Stimulated activated naive CD8-positive, alpha-beta T cell treated with anti-CD3 and anti-CD28 coated beads, Interleukin-15, amount 100 ng/mL, for 72 hours (primary cell): ENCODE results near the gene INPP5A.
"Not testable (repeated sequence)": the region's sequence is repeated elsewhere in the genome, so short reads cannot be mapped to it uniquely, and the experiment has no call there.

Experiments
- ATAC-seq: fragments of 150-1000 bp; cut with Tn5 transposase; 2 replicates; pipeline ENCODE4 v1.10.0; 2021; ENCODE audit warnings: mild to moderate bottlenecking, moderate library complexity
- DNase-seq, 2 donors: peaks; one replicate each; pipeline ENCODE4 v3.0.0; 2021 to 2022
- H3K27ac Mint-ChIP-seq, 2 donors: one replicate each; pipeline ENCODE4 v1.8.0; 2022; ENCODE audit warnings: mild to moderate bottlenecking in 2 of 2, mixed read lengths in 2 of 2, moderate library complexity in 2 of 2
- H3K27me3 Mint-ChIP-seq: one replicate; pipeline ENCODE4 v1.8.0; 2022; ENCODE audit warnings: mixed read lengths
- H3K4me1 Mint-ChIP-seq: one replicate; pipeline ENCODE4 v1.8.0; 2022; ENCODE audit warnings: mild to moderate bottlenecking, mixed read lengths
- H3K4me3 Mint-ChIP-seq, 2 donors: one replicate each; pipeline ENCODE4 v1.8.0; 2022; ENCODE audit warnings: mild to moderate bottlenecking in 2 of 2, mixed read lengths in 2 of 2, moderate library complexity in 1 of 2
- H3K9me3 Mint-ChIP-seq, 2 donors: one replicate each; pipeline ENCODE4 v1.8.0; 2022; ENCODE audit warnings: mixed read lengths in 2 of 2

Gene INPP5A

DNA sequence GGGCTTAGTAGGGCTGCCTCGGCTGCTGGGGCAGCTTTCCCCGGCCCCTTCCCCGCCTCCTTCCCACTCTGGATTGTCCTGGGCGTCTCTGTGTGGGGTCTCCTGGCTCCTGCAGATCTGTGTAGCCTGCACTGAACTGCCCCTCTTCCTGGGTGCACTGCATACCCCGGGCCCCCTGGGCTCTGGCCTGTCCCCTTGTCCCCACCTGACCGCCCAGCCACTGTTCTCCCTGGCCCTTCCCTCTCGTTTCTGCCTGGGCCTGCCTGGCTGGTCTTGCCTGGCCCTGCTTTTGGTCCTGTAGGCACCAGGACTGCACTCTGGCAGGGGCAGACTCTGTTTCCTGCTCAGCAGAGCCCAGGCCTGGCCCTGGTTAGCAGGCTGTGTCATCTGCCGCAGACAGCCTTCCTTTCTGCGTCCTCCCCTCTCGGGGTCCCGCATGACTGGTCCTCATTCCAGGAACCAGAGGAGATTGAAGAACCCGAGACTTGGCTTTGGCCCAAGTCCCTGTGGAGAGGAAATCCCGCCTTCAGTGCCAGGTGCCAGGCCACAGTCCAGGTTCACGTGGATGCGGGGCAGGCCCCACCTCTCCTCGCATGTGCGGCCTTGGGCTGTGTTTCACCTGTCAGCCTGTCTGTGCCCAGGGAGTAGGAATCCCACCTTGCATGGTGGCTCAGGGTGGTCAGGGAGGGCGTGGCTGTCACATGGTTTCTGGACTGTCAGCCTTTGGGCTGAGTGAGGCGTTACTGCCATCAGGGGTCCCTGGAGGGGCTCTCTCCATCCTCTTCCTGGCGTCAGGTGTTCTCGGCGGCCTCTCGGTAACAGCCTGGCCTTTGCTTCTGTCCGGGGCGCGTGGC is 9.2 kb downstream of the INPP5A start:
- Mint-ChIP-seq H3K4me1 (peaks cover 93% of the 10 kb centered on the region), H3K27me3 (no peaks in the 10 kb centered on the region), H3K4me3 (peak overlapping the region in 1 of 2 donors; percentile 61), H3K27ac (peak overlapping the region in 1 of 2 donors; percentile 34), H3K9me3 (no peaks in the 10 kb centered on the region)
- ATAC-seq (no peak), DNase-seq (no peak)

DNA sequence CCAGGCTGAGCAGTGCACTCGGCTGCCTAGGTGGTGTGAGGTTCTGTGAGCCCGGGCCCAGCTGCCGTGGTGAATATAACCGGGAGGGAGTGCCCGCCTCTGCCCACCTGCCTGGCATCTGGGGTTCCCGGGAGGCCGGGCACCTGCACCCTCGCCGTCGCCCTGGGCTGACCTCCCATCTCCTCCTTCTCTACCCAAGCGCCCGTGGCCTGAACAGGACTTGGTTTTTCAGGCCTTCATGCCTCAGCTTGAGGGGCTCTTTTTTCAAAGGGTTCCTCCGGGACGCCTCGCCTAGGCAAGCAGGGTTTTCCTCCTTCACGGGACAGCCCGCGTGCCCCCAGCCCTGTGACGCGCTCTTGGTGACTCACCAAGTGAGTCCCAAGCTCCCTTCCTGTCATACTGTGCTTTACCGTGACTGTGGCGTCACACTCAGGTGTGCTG is 9.9 kb downstream of the INPP5A start:
- H3K27me3 Mint-ChIP-seq, result no peaks in the 10 kb centered on the region
- H3K4me1 Mint-ChIP-seq, result peaks cover 89% of the 10 kb centered on the region
- H3K27ac Mint-ChIP-seq, result peak overlapping the region in 1 of 2 donors; percentile 80
- DNase-seq (peak in 1 of 2 donors; percentile 49), ATAC-seq (peak; percentile 52)
- H3K9me3 Mint-ChIP-seq, result no peaks in the 10 kb centered on the region
- peak overlapping the region in 1 of 2 donors; percentile 68 for H3K4me3 Mint-ChIP-seq

DNA sequence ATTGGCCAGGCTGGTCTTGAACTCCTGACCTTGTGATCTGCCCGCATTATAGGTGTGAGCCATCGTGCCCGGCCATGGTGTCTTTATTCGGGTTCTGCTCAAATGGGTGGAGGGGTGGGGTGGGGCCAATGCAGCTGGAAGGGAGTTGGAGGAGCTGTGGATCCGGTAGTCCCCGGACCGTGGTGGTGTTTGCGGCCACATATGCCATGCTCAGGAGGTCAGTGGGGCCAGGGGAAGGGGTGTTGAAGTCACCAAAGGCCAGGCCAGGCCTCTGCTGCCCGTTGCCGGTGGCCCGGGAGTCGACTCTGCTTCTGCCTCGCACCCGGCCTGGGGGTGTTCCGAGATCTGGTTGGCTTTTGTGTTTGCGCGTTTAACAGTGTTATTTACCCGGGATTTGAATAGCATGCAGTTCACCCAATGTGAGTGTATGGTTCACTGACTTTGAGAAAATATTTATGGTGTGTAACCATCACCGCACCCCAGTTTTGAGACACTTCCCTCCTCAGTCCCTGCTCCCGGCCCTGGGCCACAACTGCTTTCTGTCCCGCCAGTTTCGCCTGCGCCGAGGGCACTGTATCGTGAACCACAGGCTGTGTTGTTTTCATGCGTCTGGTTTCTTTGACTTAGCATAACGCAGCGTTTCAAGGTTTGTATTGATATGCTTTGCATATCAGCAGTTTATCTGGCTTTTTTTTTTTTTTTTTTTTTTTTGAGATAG is 10.7 kb downstream of the INPP5A start:
- ATAC-seq, result no peak
- peaks cover 81% of the 10 kb centered on the region for H3K4me1 Mint-ChIP-seq

DNA sequence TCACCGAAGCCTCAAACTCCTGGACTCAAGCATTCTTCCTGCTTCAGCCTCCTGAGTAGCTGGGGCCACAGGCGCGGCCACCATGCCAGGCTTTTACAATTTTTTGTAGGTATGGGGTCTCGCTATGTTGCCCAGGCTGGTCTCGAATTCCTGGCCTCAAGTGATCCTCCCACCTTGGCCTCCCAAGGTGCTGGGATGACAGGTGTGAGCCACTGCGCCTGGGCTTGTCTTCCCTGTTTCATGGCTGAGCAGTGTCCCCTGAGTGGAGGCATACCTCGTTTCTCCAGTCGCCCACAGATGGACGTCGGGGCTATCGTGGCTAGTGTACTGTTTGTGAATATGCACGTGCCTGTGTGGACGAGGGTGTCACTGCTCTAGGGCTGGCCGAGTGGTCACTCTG is 11.3 kb downstream of the INPP5A start:
- H3K27me3 Mint-ChIP-seq, result no peaks in the 10 kb centered on the region
- H3K4me3 Mint-ChIP-seq, result no peak overlapping the region
- no peak overlapping the region for H3K27ac Mint-ChIP-seq
- H3K4me1 Mint-ChIP-seq, result peaks cover 75% of the 10 kb centered on the region
- no peak for ATAC-seq
- no peaks in the 10 kb centered on the region for H3K9me3 Mint-ChIP-seq
- no peak for DNase-seq

More for the DNA sequence above, 10.7 kb downstream of the INPP5A start:
- DNase-seq, result no peak
- Mint-ChIP-seq H3K27ac (no peak overlapping the region), H3K4me3 (no peak overlapping the region), H3K9me3 (no peaks in the 10 kb centered on the region), H3K27me3 (no peaks in the 10 kb centered on the region)

DNA sequence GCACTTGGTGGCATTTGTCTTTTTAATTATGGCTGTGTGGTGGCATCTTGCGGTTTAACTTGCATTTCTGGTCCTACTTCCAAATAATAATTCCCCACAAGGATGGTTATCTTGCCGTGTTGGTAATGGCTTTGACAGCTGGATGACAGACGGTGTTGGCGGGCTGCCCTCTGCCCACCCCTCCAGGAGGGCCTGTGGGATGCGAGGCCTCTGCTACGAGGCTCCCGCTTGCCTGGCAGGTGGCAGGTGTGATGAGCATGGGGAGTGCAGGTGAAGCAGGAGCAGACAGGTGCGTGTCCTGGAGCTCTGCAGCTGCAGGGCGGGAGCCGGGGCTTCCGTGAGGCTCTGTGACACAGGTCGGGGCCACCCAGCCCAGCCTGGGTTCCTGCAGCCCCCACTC is 11.8 kb downstream of the INPP5A start:
- H3K4me3 Mint-ChIP-seq, result no peak overlapping the region

DNA sequence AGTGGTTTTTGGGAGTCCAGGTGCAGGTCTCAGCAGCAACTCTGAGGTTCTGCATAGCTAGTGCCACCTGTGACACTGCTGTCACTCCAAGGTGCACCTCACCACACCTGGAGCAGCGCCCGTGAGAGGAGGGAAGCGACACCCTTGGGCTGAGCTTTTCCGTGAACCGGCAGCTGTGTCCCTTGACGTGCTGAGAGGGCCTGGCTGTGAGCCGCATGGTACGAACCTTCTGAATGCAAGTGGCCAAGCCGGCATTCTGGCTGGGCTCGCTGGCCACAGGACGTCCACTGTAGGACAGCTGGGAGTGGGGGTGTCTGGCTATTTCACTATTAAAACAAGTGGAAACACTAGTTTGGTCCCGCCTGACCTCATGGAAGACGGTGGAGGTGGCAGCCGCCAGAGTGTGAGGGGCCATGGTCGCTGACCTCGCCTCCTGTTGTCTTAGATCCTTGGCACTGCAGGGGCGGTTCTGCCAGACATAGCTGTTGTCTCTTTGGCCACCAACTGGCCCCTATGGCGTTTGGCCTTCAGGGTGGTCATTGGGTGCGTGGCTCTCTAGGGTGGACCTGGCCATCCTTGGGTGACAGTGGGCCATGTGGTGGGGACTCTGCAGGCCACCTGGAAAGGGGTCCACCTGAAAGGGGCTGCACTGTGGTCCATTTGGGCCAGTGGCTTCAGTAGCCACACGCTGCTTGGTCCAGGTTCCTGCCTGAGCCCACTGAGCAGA is 12.9 kb downstream of the INPP5A start:
- no peaks in the 10 kb centered on the region for H3K27me3 Mint-ChIP-seq
- DNase-seq (no peak), ATAC-seq (no peak)
- H3K4me3 Mint-ChIP-seq, result peak overlapping the region; percentile 78 to 84
- no peaks in the 10 kb centered on the region for H3K9me3 Mint-ChIP-seq
- H3K4me1 Mint-ChIP-seq, result peaks cover 58% of the 10 kb centered on the region
- H3K27ac Mint-ChIP-seq, result peak overlapping the region in 1 of 2 donors; percentile 55

More for the DNA sequence above, 11.8 kb downstream of the INPP5A start:
- no peak overlapping the region for H3K27ac Mint-ChIP-seq
- no peaks in the 10 kb centered on the region for H3K9me3 Mint-ChIP-seq
- ATAC-seq (no peak), DNase-seq (no peak)
- no peaks in the 10 kb centered on the region for H3K27me3 Mint-ChIP-seq
- peaks cover 70% of the 10 kb centered on the region for H3K4me1 Mint-ChIP-seq

DNA sequence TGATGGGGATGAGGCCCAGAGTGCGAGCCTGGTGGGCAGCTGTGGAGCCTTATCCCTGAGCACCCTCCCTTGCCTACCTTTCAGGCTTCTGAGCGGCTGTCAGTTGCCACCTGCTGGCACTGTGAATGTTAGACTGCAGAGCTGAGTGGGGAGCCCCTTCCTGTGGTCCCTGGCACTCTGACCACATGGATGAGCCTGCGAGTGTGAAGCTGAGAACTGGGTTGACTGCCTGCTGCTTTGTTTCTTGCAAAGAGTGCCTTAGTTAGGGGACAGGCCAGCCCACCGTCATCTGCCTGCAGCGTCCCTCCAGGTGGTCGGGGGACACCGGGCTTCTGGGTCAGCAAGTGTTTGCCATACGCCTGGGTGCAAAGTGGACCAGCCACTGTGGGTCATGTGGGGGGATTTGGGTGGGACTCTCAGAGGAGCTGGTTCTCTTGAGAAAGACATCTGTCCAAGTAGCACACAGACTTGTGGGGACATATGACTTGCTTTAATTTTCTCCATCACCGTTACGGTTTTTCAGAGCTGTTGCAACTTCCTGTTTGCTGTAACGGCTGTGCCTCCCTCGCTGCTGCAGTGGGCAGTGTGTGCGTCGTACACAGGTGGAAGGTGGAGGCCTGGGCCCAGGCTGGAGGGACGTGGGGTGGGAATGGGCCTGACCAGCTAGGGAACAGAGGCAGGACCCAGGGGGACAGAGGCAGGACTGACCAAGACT is 13.7 kb downstream of the INPP5A start:
- H3K4me3 Mint-ChIP-seq, result peak overlapping the region; percentile 78 to 84
- H3K4me1 Mint-ChIP-seq, result peaks cover 51% of the 10 kb centered on the region
- H3K27me3 Mint-ChIP-seq, result no peaks in the 10 kb centered on the region
- DNase-seq, result peak; percentile 43 to 77
- peak; percentile 85 for ATAC-seq
- H3K9me3 Mint-ChIP-seq, result no peaks in the 10 kb centered on the region
- H3K27ac Mint-ChIP-seq, result peak overlapping the region; percentile 55 to 90

DNA sequence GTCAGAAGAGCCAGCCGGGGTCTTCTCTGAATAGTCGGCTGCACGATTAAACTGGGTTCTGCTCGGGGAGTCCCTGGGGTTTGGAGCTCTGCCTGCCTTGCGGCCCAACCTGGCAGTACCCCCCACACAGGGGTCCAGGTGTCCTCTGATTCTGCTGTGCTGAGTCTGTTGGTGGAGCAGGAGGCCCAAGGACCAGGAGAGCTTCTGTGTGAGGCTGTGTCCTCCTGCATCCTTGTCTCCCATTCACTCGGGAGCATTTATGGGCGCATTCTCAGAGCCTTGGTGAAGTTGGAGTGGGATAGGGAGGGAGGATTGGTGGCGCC is 14.2 kb downstream of the INPP5A start:
- no peaks in the 10 kb centered on the region for H3K9me3 Mint-ChIP-seq
- ATAC-seq (peak; percentile 29), DNase-seq (no peak)
- H3K4me1 Mint-ChIP-seq, result peaks cover 46% of the 10 kb centered on the region
- H3K27me3 Mint-ChIP-seq, result no peaks in the 10 kb centered on the region
- H3K27ac Mint-ChIP-seq, result peak overlapping the region; percentile 55 to 90
- H3K4me3 Mint-ChIP-seq, result peak overlapping the region; percentile 78 to 84

DNA sequence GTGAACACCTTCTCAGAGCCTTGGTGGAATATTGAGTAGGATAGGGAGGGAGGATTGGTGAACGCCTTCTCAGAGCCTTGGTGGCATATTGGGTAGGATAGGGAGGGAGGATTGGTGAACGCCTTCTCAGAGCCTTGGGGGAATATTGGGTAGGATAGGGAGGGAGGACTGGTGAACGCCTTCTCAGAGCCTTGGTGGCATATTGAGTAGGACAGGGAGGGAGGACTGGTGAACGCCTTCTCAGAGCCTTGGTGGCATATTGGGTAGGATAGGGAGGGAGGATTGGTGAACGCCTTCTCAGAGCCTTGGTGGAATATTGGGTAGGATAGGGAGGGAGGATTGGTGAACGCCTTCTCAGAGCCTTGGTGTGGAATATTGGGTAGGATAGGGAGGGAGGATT is 15.0 kb downstream of the INPP5A start:
- DNase-seq, H3K9me3 Mint-ChIP-seq, ATAC-seq, H3K27ac Mint-ChIP-seq, H3K27me3 Mint-ChIP-seq, H3K4me3 Mint-ChIP-seq: not testable (repeated sequence)
- H3K4me1 Mint-ChIP-seq, result peaks cover 37% of the 10 kb centered on the region

DNA sequence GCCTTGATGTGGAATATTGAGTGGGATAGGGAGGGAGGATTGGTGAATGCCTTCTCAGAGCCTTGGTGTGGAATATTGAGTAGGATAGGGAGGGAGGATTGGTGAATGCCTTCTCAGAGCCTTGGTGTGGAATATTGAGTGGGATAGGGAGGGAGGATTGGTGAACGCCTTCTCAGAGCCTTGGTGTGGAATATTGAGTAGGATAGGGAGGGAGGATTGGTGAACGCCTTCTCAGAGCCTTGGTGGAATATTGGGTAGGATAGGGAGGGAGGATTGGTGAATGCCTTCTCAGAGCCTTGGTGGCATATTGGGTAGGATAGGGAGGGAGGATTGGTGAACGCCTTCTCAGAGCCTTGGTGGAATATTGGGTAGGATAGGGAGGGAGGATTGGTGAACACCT is 16.0 kb downstream of the INPP5A start:
- not testable (repeated sequence) for DNase-seq, H3K4me3 Mint-ChIP-seq, H3K27me3 Mint-ChIP-seq, H3K27ac Mint-ChIP-seq, ATAC-seq, H3K9me3 Mint-ChIP-seq
- peaks cover 28% of the 10 kb centered on the region for H3K4me1 Mint-ChIP-seq

DNA sequence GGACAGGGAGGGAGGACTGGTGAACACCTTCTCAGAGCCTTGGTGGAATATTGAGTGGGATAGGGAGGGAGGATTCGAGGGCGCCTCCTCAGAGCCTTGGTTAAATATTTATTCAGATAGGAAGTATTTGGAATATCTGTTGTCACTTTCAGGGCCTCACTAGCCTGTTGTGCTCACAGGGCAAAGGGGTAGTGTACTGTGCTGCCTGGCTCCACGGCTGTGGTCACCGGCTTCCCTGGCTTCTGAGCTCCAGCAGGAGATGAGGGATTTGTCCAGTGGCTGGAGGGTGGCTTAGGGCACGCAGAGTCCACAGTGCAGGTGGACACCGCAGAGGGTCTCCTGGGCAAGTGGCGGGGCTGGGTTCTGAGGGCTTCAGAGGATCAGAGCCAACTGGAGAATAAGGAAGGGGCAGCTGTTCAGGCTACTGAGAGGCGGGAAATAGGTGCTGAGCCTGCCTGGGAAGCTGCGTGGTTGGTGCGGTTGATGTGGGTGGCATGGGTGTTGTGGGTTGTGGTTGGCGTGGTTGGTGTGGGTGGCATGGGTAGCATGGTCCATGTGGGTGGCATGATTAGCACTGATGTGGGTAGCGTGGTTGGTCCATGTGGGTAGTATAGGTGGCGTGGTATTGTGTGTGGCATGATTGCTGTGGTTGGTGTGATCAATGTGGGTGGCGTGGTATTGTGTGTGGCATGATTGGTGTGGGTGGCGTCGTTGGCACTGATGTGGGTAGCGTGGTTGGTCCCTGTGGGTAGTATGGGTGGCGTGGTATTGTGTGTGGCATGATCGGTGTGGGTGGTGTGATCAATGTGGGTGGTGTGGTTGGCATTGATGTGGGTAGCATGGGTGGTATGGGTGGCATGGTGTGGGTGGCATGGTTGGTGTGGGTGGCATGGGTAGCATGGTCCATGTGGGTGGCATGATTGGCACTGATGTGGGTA is 16.7 kb downstream of the INPP5A start:
- ATAC-seq (no peak), DNase-seq (no peak)
- H3K27me3 Mint-ChIP-seq, result no peaks in the 10 kb centered on the region
- peaks cover 30% of the 10 kb centered on the region for H3K4me1 Mint-ChIP-seq
- no peak overlapping the region for H3K27ac Mint-ChIP-seq
- no peaks in the 10 kb centered on the region for H3K9me3 Mint-ChIP-seq
- no peak overlapping the region for H3K4me3 Mint-ChIP-seq

DNA sequence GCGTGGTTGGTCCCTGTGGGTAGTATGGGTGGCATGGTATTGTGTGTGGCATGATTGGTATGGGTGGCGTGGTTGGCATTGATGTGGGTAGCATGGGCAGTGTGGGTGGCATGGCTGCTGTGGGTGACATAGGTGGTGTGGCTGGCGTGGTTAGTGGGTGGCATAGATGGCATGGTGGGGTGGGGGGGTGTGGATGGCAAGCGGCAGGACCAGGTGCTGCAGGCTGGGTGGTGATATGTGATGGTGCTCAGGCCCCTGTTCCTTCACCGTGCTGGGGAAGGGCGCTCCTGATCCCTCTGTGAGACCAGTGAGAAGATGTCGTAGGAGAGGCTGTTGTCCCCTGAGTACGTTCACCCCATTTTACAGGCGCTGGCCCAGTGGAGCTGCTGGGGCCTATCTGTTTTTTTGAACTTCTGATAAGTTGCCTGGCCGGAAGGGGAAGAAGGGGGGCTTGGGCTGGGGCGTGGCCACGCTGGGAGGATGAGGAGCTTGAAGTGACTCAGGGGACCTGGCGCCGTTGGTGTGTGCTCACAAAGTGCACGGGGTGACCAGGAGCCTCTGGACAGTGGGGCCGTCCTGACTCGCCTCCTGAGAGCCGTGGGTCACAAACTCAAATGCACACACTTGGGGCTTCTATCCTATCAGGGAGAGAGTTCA is 17.5 kb downstream of the INPP5A start:
- Mint-ChIP-seq H3K27ac (no peak overlapping the region), H3K4me3 (no peak overlapping the region), H3K4me1 (peaks cover 33% of the 10 kb centered on the region), H3K27me3 (no peaks in the 10 kb centered on the region), H3K9me3 (no peaks in the 10 kb centered on the region)
- peak; percentile 52 for ATAC-seq
- peak in 1 of 2 donors; percentile 70 for DNase-seq

DNA sequence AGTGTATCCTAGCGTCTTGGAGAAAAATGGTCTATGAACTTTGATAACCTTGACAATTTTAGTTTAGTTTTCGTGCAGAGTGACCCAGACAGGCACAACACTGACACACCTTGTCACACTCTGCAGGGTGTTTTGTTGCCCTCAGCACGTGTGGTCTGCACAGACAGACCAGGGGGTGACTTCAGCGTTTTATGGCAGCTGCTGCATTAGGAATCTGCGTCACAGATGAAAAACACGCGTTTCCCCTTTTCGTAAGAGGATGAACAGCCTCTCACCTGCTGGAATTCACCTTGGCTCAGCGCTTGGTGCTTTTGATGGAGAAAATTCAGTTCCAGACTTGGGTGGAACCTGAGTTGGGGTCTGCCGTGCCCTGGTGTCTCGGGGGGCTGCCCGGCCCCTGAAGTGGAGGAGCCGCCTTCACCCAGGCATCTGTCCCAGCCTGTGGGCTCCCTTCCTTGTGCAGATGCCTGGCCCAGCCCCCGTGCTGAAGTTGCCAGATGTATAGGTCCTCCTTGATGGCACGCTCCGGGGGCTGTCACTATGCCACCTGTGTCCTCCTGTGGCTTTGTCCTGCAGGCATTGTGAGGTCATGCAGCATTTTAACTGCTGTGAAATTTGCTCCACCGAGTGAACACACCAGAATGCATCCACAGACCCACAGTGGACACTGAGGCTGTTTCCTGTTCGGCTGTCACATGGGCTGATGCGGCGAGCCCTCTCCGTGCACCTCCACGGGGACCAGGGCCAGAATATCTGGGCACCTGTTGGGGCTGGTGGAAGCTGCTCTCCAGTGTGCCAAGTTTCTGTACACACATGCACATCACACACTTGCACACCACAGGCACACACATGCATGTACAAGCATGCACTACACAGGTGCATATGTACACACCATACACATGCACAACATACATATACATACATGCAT is 18.3 kb downstream of the INPP5A start:
- no peak overlapping the region for H3K27ac Mint-ChIP-seq
- peak overlapping the region in 1 of 2 donors; percentile 47 for H3K4me3 Mint-ChIP-seq

More for the DNA sequence above, 18.3 kb downstream of the INPP5A start:
- H3K9me3 Mint-ChIP-seq, result no peaks in the 10 kb centered on the region
- no peaks in the 10 kb centered on the region for H3K27me3 Mint-ChIP-seq
- ATAC-seq, result no peak
- DNase-seq, result no peak
- peaks cover 32% of the 10 kb centered on the region for H3K4me1 Mint-ChIP-seq
